Activated CD4-positive, CD25-positive, alpha-beta regulatory T cell treated with anti-CD3 and anti-CD28 coated beads, Interleukin-2, amount 50 U/mL, for 24 hours (primary cell): ENCODE measurements around the gene ASXL2.

ENCODE experiments used
- ATAC-seq, 2 donors: fragments of 150-1000 bp; cut with Tn5 transposase; one replicate each; pipeline ENCODE4 v1.10.0; 2021; ENCODE audit warnings: mild to moderate bottlenecking in 1 of 2, moderate library complexity in 1 of 2

The ASXL2 gene

DNA sequence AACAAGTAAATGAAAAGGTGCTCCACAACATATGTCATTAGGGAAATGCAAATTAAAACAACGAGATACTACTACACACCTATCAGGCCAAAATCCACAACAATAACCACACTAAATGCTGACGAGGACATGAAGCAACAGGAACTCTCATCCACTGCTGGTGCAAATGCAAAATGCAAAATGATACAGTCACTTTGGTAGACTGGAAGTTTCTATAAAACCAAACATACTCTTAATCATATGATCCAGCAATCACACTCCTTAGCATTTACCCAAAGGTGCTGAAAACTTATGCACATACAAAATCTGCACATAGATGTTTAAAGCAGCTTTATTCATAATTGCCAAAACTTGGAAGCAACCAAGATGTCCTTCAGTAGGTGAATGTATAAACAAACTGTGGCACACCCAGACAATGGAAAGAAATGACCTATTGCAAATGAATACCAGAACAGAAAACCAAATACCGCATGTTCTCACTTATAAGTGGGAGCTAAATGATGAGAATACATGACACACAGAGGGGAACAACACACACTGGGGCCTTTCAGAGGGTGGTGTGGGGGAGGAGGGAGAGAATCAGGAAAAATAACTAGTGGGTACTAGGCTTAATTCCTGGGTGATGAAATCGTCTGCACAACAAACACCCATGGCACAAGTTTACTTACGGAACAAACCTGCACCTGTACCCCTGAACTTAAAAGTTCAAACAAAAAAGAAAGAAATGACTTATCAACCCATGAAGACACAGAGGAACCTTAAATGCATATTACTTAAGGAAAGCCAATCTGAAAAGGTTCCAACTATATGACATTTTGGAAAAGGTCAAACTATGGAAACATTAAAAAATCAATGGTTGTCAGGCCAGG lies 80.4 kb downstream of the ASXL2 start:
- ATAC-seq, result peak; percentile 25 to 28

DNA sequence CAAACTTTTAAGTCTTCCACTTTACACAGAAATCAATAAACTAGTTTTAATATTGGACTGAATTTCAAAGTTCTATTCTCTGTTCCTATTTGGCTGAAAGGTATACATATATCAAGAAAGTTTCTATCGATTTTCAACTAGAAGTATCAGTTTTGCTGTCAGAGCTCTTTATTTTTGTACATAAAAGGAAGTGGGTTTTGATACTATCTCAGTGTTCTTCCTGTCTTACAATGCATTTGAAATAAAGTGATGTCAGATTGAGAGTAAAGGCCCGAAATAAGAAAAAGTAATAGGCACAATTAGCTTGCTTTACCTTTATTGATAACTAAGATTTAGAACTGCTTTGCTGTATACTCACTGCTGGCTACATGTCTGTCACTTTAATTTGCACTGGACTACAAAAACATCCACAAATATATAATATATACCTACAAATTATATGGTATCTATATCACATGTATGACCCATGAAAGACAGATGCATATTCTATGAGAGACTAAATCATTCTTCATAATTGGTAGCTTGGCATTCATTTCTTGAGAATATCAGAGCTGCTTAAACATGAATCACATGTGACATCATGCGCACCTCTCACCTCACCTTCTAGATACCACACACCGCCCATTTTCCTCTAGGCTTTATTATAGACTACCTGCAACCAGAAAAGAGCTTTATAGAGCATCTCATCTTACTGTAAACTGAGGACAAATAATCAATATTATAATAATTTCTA lies 83.6 kb downstream of the ASXL2 start:
- peak; percentile 74 to 77 for ATAC-seq

DNA sequence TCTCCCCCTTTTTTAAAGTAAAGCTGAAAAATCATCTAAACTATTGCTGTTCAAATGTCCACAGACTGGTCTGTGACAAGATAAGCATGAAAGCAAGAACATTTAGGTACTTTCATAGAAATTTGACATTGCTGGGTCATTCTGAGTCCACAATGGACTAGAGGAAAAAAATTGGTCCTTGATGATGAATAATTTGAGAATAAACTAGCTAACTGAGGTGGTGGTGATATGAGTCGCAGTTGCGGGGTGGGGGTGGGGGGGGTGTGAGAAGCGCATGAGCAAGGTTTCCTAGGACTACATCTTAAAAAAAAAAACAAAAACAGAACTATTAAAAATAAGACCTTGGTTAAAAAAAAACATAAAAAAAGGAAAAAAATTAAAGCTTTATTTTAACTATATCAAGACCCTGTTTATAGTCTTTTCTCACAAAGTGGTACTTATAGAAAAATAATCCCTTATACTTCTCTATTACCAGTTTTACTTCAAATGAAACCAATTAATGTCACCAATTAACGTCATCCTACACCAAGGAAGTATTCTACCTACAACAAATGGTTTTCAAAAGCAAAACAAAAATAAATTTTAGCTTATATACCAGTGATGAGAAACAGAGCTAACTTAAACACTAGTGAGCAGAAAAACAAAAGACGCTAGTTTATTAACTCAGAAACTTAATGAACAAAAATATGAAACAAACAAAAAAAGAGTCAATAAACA lies 88.1 kb downstream of the ASXL2 start:
- peak; percentile 12 to 34 for ATAC-seq

DNA sequence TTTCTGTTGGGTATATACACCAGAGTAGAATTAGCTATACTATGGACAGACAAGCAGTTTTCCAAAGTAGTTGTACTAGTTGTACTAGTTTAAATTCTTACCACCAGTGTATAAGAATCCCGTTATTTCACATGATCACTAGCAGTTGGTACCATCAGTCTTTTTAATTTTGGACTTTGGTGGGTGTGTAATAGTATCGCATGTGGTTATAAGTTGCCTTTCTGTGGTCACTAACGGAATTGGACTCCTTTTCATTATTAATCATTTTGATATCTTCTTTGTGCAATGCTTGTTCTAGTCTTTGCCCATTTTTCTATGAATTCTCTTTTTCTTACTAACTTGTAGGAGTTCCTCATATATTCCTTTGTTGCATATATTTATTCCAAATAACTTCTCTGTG lies 89.8 kb downstream of the ASXL2 start:
- peak in 1 of 2 donors; percentile 74 for ATAC-seq

DNA sequence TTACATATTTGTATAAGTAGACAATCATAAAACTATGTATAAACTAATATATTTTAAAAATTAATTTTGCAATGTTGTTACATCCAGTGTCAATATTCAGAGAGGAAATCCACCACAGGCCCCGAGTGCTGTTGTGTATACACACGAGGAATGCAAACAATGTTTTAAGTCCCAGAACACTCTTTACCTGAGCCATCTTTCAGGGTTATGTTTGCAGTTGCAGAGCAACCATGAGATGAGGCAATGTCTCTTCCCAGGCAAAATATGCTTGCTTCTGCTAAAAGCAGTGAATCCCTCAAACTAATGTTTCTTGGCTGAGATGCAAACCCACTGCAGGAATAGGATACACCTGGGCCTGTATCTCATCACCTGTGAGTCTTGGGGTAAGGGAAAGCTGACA lies 91.3 kb downstream of the ASXL2 start:
- ATAC-seq, result no peak

DNA sequence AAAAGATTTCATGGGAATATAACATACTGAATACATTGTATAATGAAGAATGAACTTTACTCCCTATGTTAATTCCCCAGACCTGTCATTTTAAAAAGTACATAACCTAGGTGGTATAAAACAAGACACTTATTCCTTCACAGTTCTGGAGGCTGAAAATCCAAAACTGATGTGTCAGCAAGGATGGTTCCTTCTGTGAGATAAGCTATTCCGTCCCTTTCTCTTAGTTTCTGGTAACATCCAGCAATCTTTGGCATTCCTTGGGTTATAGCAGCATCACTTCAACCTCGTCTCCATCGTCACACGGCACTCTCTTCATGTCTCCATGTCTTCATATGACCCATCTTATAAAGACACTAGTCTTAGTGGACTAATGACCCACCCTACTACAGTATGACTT lies 93.9 kb downstream of the ASXL2 start:
- ATAC-seq, result no peak

DNA sequence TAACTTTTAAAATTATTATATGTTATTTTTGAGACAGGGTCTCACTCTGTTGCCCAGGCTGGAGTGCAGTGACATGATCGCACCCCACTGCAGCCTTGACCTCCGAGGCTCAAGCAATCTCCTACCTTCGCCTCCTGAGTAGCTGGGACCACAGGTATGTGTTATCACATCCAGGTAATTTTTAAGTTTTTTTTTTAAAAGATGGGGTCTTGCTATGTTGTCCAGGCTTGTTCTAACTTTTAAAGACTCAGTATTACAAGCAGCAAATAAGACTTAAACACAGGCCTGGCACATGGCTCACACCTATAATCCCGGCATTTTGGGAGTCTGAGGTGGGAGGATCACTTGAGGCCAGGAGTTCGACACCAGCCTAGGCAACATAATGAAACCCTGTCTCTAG lies 101.2 kb downstream of the ASXL2 start:
- no peak for ATAC-seq

DNA sequence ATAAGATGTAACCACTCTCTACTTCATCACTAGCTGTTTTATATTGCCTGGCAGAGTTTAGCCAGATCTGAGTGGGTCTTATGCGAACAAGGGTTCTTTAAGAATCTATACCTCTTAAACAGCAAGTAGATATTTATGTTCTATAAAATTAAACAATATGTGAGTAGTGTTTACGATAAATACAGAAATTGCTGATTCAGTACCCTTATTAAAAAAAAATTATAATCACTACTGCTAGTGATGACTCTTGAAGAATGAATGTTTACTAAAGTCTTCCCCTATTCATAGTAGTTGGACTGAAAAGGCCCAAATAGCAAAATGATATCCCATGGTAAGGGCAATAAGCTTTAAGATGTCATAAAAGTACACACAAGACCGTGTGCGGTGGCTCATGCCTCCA lies 106.2 kb downstream of the ASXL2 start:
- ATAC-seq, result no peak

DNA sequence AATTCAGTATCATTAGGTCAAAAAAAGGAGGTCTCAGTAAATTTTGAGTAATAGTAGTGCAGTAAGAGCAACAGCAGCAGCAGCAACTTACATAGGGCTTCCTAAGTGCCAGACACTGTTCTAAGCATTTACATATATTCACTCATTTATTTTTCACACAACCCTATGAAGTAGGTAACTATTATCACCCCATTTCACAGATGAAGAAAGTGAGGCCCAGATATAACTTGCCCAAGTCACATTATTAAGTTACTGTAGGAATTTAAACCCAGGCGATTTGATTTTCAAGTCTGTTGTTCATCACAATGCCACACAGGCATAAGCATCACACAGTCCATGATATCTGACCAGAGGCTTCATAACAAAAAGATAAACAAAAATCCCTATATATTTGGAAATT lies 114.7 kb downstream of the ASXL2 start:
- no peak for ATAC-seq

DNA sequence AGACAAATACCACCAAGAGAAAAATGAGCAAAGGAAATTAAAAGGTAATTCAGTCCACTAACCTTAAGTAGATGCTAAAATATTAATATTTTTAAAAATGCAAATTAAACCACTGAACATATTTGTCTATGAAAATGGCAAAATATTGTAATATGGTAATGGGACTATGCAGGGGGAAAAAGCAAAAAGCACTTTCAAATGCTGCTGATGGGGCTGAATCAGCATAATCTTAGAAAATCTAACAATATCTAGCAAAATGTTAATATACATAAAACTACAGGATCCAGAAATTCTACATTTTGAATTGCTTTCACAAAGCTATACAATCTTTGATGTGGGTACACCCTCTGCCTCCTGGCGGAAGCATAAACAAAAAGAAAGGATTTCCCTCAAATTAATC lies 118.0 kb downstream of the ASXL2 start:
- ATAC-seq, result no peak

DNA sequence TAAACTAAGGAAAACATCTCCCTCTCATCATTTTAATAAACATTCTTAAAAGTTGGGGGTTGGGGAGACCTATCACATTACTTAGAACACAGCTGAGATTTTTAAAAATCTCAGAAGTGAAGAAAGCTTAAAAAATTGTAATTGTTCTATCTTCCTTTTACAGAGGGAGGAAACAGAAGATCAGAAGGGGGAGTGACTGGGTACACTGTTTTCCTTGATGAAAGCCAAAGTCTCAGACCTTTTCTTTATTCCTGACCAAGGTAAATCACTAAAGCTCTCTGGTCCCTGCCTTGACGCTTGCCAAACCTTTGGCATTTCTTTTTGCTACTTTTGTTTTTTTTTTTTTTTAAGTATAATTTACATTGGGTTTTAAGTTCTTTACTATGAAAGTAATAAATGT lies 119.9 kb downstream of the ASXL2 start:
- ATAC-seq, result no peak

DNA sequence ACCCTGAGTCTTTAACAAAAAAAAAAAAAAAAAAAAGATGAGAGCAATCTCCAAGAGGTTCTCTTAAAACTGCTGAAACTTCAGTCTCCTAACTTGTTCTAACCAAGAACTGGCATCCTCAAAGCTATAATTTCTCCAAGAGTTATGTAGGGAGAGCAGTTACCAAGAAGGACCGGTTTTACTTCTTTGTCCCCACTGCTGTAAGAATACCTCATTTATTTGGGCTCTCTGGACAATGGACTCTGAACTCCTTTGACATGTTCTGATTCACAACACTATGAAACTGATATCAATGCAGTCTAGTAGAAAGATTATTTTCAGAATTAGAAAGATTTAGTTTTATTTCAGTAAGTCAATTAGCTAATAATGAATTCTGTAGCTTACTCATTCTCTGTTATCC lies 120.4 kb downstream of the ASXL2 start:
- ATAC-seq, result no peak

DNA sequence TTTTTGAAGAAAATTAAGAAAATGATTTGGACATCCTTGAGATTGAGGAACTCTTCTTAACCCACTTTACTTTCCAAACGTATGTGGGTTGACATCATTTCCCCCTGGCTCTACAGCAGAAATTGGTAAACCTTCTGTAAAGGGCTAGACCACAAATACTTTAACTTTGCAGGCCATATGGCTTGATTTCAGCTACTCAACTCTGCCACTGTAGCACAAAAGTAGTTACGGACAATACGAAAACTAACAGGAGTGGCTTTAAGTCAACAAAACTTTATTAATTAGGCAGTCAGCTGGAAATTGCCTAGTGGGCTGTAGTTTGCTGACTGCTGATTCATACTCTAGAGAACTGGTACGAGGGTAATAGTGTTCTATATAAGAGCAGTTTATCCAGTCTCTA lies 121.8 kb downstream of the ASXL2 start:
- no peak for ATAC-seq

DNA sequence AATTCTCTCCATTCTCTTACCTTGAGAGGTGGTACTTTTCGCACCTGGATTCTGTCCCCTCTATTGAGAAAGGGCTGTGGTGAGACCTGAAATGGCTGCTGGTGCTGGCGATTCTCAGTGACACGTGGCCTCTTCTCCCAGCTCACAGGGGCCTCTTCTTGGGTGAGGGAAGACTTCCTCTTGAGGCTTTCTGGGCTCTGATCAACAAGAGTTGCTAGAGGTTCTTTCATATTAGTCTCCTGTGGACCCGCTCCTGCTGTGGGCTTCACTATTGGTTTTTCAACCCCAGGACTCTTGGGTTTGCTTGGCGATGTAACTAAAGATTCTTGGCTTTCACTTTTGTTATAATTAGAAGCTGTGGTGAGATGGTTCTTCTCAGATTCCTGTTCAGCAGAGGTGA lies 128.6 kb downstream of the ASXL2 start:
- no peak for ATAC-seq

DNA sequence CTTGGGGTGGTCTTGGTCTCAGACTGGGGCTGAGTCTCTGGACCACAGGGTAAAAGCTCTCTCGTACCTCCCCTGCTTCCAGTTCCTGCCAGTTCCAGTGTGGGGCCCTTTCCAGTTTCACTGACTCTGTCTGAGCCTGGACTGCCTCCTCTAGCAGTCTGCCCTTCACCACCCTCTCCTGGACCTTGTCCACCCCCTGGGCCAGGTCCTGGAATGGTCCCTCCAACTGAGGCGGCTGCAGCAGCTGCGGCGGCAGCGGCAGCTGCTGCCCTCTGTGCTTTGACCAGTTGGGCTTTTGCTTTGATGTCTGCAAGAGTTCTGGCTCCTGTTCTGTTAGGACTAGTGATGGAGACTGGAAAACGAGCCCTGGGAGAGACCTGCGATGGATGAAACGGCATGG lies 134.2 kb downstream of the ASXL2 start:
- ATAC-seq, result no peak

DNA sequence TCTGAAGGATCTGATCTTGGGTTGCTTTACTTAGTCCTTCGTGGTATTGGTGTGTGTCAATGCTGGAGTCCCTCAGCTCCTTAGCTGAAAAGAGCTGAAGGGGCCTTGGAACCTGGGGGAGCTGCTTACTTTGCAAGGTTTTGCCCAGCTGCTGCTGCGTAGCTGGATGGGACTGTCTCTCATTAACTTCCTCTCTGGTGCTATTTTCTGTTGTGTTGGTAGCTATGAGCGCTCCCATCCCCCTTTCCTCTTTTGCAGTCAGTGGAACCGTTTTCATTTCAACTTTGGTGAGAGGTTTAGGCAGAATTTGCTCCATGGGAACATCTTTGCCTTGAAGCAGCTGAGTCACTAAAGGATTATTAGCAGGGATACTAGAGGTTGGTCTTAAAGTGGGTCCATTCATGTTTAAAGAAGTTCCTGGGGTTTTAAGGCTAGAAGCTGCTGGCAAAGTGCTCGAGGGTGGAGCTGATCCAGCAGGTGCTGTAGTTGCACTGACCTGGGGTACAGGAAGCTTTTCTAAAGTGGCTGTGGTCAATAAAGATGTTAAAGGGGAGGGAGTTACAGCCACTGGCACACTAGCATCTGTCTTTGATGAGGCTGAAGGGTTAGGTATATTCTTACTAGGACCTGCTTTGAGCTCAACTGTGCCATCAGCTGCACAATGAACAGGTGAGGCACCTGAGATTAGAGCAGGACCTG lies 135.0 kb downstream of the ASXL2 start:
- ATAC-seq, result no peak

DNA sequence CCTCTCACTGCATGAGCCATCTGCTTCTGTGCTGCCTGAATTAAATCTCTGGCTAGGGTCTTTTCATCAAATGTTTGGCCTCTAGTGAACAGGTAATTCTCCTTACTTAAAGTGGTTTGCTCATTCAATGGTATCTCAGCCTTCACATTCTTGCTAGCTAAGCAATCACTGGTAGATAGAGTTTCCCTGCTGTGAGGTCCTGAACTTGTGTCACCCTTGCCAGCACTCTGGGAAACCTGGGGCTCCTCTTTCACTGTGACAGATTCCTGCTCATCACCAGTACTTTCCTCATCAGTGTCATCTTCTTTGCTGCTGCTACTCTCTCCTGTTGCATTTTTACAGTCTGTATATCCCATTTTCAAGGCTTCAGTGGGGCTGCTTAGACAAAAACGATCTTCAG lies 135.8 kb downstream of the ASXL2 start:
- no peak for ATAC-seq

DNA sequence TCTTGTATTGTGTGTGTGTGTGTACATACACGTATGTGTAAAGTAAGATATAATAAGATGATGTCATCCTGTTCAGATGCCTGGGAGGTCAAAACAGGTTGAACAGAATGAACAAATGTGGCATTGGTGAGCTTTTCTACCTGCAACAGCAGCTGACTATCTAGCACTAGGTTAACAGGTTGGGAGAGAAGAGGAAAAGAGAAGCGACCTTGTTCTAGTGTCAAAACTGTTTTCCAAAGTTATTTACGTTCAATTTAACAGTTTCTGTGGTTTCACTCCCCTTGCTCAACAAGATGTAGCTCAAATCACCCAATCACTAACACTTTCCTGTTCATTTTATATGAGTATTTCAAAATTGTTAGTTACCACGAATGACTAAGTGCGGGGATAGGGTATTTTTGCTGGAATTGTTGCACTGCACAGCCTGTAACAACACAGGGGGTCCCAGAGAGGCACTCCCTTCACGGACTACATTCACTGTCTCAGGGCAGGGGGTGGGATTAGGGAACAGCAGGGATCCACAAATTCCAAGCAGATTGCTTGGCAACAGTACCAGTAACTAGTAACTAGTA lies 137.4 kb downstream of the ASXL2 start:
- ATAC-seq, result no peak

DNA sequence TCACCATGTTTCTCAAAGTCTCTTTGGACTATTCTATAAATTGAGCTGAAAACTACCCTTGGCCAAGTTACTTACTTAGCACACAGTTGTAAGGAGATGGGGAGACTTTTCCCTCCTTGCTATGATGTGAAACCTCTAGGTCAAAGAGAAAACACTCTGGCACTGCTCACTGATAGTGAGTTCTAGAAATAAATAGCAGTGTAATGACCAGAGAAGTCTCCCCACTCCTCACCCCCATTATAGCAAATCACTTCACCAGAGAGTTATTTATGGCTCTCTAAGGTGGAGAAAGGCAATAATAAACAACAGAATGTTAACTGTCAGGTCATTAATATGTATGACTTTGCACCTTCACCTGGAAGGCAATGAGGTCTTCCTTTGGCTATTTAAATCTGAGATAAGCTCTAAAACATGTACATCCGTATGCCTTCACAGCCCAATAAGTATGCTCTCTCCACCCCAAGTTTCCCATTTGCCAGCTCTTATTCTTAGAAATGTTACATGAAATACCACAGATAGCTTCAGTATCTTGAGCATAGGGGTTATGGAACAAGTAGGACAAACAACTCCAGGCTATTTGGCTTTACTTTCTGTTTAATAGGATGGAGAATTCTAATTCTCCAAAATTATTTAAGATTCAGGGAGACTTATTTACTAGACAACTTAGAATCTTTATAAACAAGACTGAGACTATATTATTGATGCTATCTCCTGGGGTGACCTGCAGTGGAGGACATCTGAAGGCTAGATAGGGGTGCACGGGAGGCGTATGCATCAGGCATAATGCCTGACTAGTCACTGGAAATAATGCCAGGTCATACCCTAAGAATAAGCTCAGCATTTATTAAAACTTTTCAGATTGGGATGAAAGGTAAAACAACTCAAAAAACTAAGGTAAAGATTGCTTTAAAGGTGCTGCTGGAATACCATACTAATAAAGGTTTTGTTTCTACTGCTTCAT lies 139.6 kb downstream of the ASXL2 start:
- no peak for ATAC-seq

DNA sequence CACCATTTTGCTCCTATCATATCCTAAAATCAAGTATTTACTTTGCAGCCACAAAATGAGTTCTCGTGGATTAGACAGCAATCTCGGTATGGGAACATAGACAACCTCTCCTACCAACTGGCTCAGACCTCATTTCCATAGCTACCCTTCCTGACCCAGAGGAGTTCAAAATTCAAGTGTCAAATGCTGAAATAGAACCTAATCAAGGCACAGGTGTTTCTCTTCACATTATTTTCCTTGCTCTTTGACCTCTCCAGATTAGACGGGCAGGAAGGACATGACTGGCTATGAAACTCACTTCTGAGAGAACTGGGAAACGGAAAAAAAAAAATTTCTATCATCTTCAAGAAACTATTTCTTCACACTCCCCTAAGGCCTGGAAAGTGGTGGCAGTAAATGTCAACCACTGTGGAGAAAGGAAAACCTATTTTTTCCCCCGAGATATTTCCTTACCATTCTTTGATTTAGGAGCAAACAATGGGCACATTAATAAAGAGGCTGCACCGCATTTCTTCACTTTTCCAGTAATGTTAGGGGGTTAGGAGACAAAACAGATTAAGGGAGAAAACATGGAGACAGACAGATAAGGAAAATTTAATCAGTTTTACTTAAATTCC lies 141.3 kb downstream of the ASXL2 start:
- ATAC-seq, result no peak

DNA sequence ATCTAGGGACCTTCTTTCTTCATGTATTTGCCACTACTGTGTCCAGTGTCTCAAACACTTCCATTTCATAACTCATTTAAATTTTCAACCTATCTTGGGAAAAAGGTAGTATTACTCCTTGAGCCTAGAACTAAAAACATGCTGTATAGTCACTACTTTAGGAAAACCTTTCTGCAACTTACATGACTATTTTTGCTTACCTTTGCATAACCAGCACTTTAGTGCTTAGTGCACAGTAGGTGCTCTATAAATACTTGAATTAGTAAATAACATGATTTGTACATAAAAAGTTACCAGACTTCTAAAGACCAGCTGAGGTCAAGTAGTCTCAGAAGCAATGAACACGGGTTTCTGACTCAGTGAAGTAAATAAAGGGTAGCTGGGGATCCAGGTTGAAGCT lies 142.5 kb downstream of the ASXL2 start:
- ATAC-seq, result no peak
